Type B pancreatic cell (in vitro differentiated cells): Measurements from ENCODE around the gene ZNF816. TPM values are rescaled to one million over a fixed set of nuclear protein-coding genes. Genes with fewer than 3 reads are reported as not detected.
"Not testable (repeated sequence)": the region's sequence is repeated elsewhere in the genome, so short reads cannot be mapped to it uniquely, and the experiment has no call there.

Experiments used
- DNase-seq: peaks from one replicate; pipeline ENCODE4 v3.0.0; 2021; ENCODE audit warnings: mixed read lengths; ENCODE audit not compliant: unreplicated experiment; ENCODE audit errors: extremely low spot score
- H3K27ac Mint-ChIP-seq: 2 replicates; pipeline ENCODE4 v1.8.0; 2021; ENCODE audit warnings: mild to moderate bottlenecking, mixed read lengths
- H3K27me3 Mint-ChIP-seq: 2 replicates; pipeline ENCODE4 v1.8.0; 2021; ENCODE audit warnings: mixed read lengths
- H3K36me3 Mint-ChIP-seq: 2 replicates; pipeline ENCODE4 v1.8.0; 2021; ENCODE audit warnings: mixed read lengths
- H3K4me1 Mint-ChIP-seq: one replicate; pipeline ENCODE4 v1.8.0; 2021; ENCODE audit warnings: mixed read lengths; ENCODE audit not compliant: unreplicated experiment
- H3K4me3 Mint-ChIP-seq: 2 replicates; pipeline ENCODE4 v1.8.0; 2021; ENCODE audit warnings: mild to moderate bottlenecking, mixed read lengths
- H3K9me3 Mint-ChIP-seq: 2 replicates; pipeline ENCODE4 v1.8.0; 2021; ENCODE audit warnings: mixed read lengths
- total RNA-seq: library from RNA; stranded (reverse); gene quantifications from 2 replicates; pipeline ENCODE4 v1.2.1, GENCODE V29; 2021; ENCODE audit warnings: low replicate concordance
- TF ChIP-seq, protein P1 (sequence below): fragments of 200-600 bp; sonication (generic); conservative IDR thresholded peaks from 2 replicates; pipeline ENCODE4 v1.5.0; 2021; ENCODE audit warnings: antibody characterized with exemption, mild to moderate bottlenecking

The ZNF816 gene
- total RNA-seq, 1 donor from 2014 or later, result 17.2 TPM

DNA sequence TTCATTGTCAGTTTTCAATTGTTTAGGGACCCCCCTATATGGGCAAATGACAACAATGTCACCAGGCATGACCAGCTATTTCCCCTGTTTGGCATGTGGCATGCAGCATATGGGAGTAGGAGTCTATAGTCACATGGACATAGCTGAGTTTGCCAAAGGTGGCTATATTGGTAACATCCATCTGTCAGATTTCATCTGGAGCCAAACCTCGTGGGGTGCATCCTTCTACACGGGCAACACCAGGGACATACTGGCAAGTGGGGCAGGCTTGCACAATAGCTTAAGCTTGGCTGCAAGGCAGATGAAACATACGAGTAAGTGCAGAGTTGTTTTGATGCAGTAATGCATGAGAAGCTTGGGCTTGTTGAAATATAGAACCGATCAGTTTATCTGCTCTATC, 24.5 kb upstream of the ZNF816 start:
- Mint-ChIP-seq H3K27me3 (no peaks in the 10 kb centered on the region), H3K4me1 (peaks cover 8% of the 10 kb centered on the region), H3K36me3 (peaks cover 39% of the 10 kb centered on the region), H3K4me3 (no peak overlapping the region), H3K9me3 (no peaks in the 10 kb centered on the region), H3K27ac (no peak overlapping the region)
- TF ChIP-seq, protein P1, sequence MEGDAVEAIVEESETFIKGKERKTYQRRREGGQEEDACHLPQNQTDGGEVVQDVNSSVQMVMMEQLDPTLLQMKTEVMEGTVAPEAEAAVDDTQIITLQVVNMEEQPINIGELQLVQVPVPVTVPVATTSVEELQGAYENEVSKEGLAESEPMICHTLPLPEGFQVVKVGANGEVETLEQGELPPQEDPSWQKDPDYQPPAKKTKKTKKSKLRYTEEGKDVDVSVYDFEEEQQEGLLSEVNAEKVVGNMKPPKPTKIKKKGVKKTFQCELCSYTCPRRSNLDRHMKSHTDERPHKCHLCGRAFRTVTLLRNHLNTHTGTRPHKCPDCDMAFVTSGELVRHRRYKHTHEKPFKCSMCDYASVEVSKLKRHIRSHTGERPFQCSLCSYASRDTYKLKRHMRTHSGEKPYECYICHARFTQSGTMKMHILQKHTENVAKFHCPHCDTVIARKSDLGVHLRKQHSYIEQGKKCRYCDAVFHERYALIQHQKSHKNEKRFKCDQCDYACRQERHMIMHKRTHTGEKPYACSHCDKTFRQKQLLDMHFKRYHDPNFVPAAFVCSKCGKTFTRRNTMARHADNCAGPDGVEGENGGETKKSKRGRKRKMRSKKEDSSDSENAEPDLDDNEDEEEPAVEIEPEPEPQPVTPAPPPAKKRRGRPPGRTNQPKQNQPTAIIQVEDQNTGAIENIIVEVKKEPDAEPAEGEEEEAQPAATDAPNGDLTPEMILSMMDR, result no peak
- no peak for DNase-seq

GRCh38 chr19:52983167-52983566, 20.5 kb upstream of the ZNF816 start:
- not testable (repeated sequence) for DNase-seq, H3K4me3 Mint-ChIP-seq

DNA sequence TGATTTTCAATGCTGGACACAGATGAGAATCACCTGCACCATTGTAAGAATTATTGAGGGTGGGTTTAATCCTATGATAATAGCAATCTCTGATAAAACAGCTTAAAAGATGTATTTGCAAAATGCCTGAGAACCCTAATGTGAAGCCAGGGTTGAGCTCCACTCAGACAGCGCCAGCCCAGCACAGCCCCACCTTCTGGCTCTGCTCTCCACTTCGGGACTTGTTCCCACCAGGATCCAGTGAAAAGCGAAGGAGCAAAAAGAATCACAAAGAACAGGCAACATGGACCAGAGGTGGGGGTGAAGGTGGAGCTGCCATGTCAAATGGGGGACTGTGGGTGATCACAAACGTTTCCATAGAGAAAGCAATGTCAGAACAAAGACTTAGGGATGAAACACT, 18.6 kb upstream of the ZNF816 start:
- H3K36me3 Mint-ChIP-seq, result peaks cover 24% of the 10 kb centered on the region
- DNase-seq, result no peak
- H3K4me3 Mint-ChIP-seq, result no peak overlapping the region
- no peaks in the 10 kb centered on the region for H3K9me3 Mint-ChIP-seq
- H3K4me1 Mint-ChIP-seq, result no peaks in the 10 kb centered on the region
- H3K27me3 Mint-ChIP-seq, result no peaks in the 10 kb centered on the region
- H3K27ac Mint-ChIP-seq, result no peak overlapping the region
- TF ChIP-seq, protein P1, result no peak

More at GRCh38 chr19:52983167-52983566, 20.5 kb upstream of the ZNF816 start:
- not testable (repeated sequence) for H3K4me1 Mint-ChIP-seq, H3K27ac Mint-ChIP-seq, H3K9me3 Mint-ChIP-seq, H3K27me3 Mint-ChIP-seq
- H3K36me3 Mint-ChIP-seq, result peaks cover 37% of the 10 kb centered on the region

DNA sequence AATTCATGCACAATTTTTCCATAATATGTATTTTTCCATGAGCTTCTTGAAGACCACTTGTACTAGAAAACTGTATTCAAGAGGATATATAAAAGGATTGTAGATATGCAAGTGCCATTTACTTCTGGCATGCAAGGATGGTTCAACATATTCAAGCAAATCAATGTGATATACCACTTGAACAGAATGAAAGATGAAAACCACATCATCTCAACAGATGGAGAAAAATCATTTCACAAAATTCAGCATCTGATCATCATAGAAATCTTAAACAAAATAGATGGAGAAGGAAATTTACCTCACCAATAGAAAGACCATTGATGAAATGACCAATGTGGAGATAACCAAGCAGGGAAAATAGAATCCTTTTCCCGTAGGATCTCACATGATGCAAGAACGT, 5.1 kb upstream of the ZNF816 start:
- Mint-ChIP-seq H3K4me1 (peaks cover 12% of the 10 kb centered on the region), H3K36me3 (peaks cover 29% of the 10 kb centered on the region), H3K27ac (no peak overlapping the region)

DNA sequence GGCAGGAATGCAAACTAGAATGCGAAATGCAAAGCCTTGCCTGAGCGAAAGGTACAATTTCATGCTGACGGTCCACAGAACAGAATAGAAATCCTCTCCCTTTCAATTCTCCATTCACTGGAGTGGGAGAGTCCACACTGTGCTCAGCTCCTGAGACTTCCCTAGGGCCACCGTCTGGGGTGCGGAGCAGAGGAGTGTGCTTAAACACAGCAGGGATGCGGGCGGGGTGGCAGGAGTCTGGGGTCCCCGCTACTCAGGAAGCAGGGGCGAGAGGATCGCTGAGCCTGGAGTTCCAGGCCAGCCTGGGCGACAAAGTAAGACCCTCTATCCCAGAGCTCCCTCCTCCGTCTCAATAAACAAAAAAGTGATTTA, 552 bp upstream of the ZNF816 start:
- peaks cover 10% of the 10 kb centered on the region for H3K9me3 Mint-ChIP-seq
- H3K4me1 Mint-ChIP-seq, result peaks cover 29% of the 10 kb centered on the region
- no peaks in the 10 kb centered on the region for H3K27me3 Mint-ChIP-seq
- peaks cover 29% of the 10 kb centered on the region for H3K36me3 Mint-ChIP-seq
- peak overlapping the region; percentile 98 for H3K27ac Mint-ChIP-seq
- peak; percentile 74 for DNase-seq
- TF ChIP-seq, protein P1, result no peak
- peak overlapping the region; percentile 99 for H3K4me3 Mint-ChIP-seq

More for the DNA sequence above, 5.1 kb upstream of the ZNF816 start:
- TF ChIP-seq, protein P1, result no peak
- H3K27me3 Mint-ChIP-seq, result no peaks in the 10 kb centered on the region
- no peak for DNase-seq
- H3K4me3 Mint-ChIP-seq, result no peak overlapping the region
- peaks cover 4% of the 10 kb centered on the region for H3K9me3 Mint-ChIP-seq

- H3K27ac Mint-ChIP-seq, result peak overlapping the region; percentile 98
- H3K36me3 Mint-ChIP-seq, result peaks cover 33% of the 10 kb centered on the region
- H3K27me3 Mint-ChIP-seq, result no peaks in the 10 kb centered on the region
- H3K4me1 Mint-ChIP-seq, result peaks cover 29% of the 10 kb centered on the region
- TF ChIP-seq, protein P1, result no peak
- peaks cover 6% of the 10 kb centered on the region for H3K9me3 Mint-ChIP-seq
- no peak for DNase-seq
- H3K4me3 Mint-ChIP-seq, result peak overlapping the region; percentile 99
Observed at GRCh38 chr19:52961981-52962380, 700 bp downstream of the ZNF816 start.
